ENCODE data around the gene KIF1A. TPM values are rescaled to one million over a fixed set of nuclear protein-coding genes. Genes with fewer than 3 reads are reported as not detected.

Gene KIF1A
- total RNA-seq, 1 donor from 2014 or later: not detected

GRCh38 chr2:240718896-240719490 is 101.0 kb downstream of the KIF1A start:
- Mint-ChIP-seq H3K27ac (no peak overlapping the region), H3K4me1 (no peaks in the 10 kb centered on the region), H3K4me3 (no peak overlapping the region), H3K27me3 (peaks cover 2% of the 10 kb centered on the region), H3K9me3 (no peaks in the 10 kb centered on the region), H3K36me3 (ENCODE audit: low read depth) (no peaks in the 10 kb centered on the region)
- DNase-seq (no peak), ATAC-seq (ENCODE audit: low read depth) (no peak)
- POLR2A ChIA-PET: no interaction called here
- CTCF ChIA-PET: no interaction called here
- intact Hi-C loops (cut with micrococcal nuclease): no loop called here
- TF ChIP-seq CTCF (IDR thresholded peaks at IDR 0.05): no peak

GRCh38 chr2:240717681-240718581 is 102.1 kb downstream of the KIF1A start:
- TF ChIP-seq CTCF (IDR thresholded peaks at IDR 0.05): no peak
- H3K4me3 Mint-ChIP-seq: no peak overlapping the region

GRCh38 chr2:240717181-240717641 is 102.8 kb downstream of the KIF1A start:
- intact Hi-C loops (cut with micrococcal nuclease): no loop called here
- TF ChIP-seq CTCF (IDR thresholded peaks at IDR 0.05): no peak
- Mint-ChIP-seq H3K9me3 (no peaks in the 10 kb centered on the region), H3K4me3 (no peak overlapping the region), H3K27ac (no peak overlapping the region), H3K27me3 (peaks cover 2% of the 10 kb centered on the region), H3K36me3 (ENCODE audit: low read depth) (no peaks in the 10 kb centered on the region), H3K4me1 (no peaks in the 10 kb centered on the region)
- DNase-seq (no peak), ATAC-seq (ENCODE audit: low read depth) (no peak)
- ChIA-PET POLR2A (no interaction called here), CTCF (no interaction called here)

More at GRCh38 chr2:240717681-240718581, 102.1 kb downstream of the KIF1A start:
- ATAC-seq (ENCODE audit: low read depth) (no peak), DNase-seq (no peak)
- Mint-ChIP-seq H3K9me3 (no peaks in the 10 kb centered on the region), H3K36me3 (ENCODE audit: low read depth) (no peaks in the 10 kb centered on the region), H3K27ac (no peak overlapping the region), H3K4me1 (no peaks in the 10 kb centered on the region), H3K27me3 (peaks cover 2% of the 10 kb centered on the region)
- CTCF ChIA-PET: no interaction called here
- intact Hi-C loops (cut with micrococcal nuclease): no loop called here
- POLR2A ChIA-PET: no interaction called here

GRCh38 chr2:240716130-240716798 is 103.8 kb downstream of the KIF1A start:
- intact Hi-C loops (cut with micrococcal nuclease): no loop called here
- Mint-ChIP-seq H3K36me3 (ENCODE audit: low read depth) (no peaks in the 10 kb centered on the region), H3K27ac (no peak overlapping the region), H3K4me1 (no peaks in the 10 kb centered on the region), H3K27me3 (peaks cover 2% of the 10 kb centered on the region), H3K4me3 (no peak overlapping the region), H3K9me3 (no peaks in the 10 kb centered on the region)
- no peak for DNase-seq
- ChIA-PET POLR2A (no interaction called here), CTCF (no interaction called here)
- no peak for ATAC-seq (ENCODE audit: low read depth)
- TF ChIP-seq CTCF (IDR thresholded peaks at IDR 0.05): no peak
